ENCODE measurements around the gene ASCL4.

GRCh38 chr12:107774349-107775029 lies at the start of gene ASCL4:
- TF ChIP-seq POLR2A (IDR thresholded peaks at IDR 0.05; ENCODE audit: low read length) (no peak), GATA1 (IDR thresholded peaks at IDR 0.05; ENCODE audit: low read depth, low read length) (no peak)
